OCI-LY7 (cell line): ENCODE data around the gene ZNF462. TPM values are rescaled to one million over a fixed set of nuclear protein-coding genes. Genes with fewer than 3 reads are reported as not detected.

Experiments
- BruUV-seq: library from RNA; stranded (reverse); fragments of 400-500 nt; replicated peaks from 2 replicates; lab custom pipeline; 2021; lab: Mats Ljungman, UMichigan
- CTCF ChIA-PET: fragments of 300-600 bp; sonication (Branson Sonifier 250); formaldehyde crosslinking; loops from one replicate; lab custom pipeline; 2022; ENCODE audit warnings: antibody characterized with exemption; ENCODE audit not compliant: unreplicated experiment; lab: Charles Lee
- POLR2A ChIA-PET: fragments of 300-600 bp; sonication (Branson Sonifier 250); formaldehyde crosslinking; loops from one replicate; lab custom pipeline; 2022; ENCODE audit warnings: antibody characterized with exemption; lab: Charles Lee
- DNase-seq: peaks from one replicate; pipeline ENCODE4 v3.0.0-alpha.2; 2015; ENCODE audit warnings: low spot score
- H2AFZ ChIP-seq: fragments of 200-600 bp; sonication (generic), shearing (Covaris generic); 2 replicates; pipeline ENCODE4 v1.6.1; 2014; ENCODE audit warnings: mild to moderate bottlenecking, antibody characterized with exemption, low read length, moderate library complexity
- H3K27ac ChIP-seq: fragments of 200-600 bp; sonication (generic); 2 replicates; pipeline ENCODE4 v1.5.1; 2014; ENCODE audit warnings: mixed run types, low read depth, mild to moderate bottlenecking, moderate library complexity, low read length, inconsistent platforms; ENCODE audit not compliant: poor library complexity, severe bottlenecking
- H3K36me3 ChIP-seq: fragments of 200-600 bp; sonication (generic); 2 replicates; pipeline ENCODE4 v1.6.1; 2014; ENCODE audit warnings: mild to moderate bottlenecking, antibody characterized with exemption, low read length, moderate library complexity, mixed read lengths; ENCODE audit not compliant: insufficient read depth
- H3K4me1 ChIP-seq: fragments of 200-600 bp; sonication (generic); 2 replicates; pipeline ENCODE4 v1.5.1; 2014; ENCODE audit warnings: mild to moderate bottlenecking, low read length; ENCODE audit not compliant: insufficient read depth, poor library complexity, severe bottlenecking
- H3K4me2 ChIP-seq: fragments of 200-600 bp; sonication (generic); 2 replicates; pipeline ENCODE4 v1.6.1; 2014; ENCODE audit warnings: mild to moderate bottlenecking, low read length
- H3K4me3 ChIP-seq: fragments of 200-600 bp; sonication (generic); 2 replicates; pipeline ENCODE4 v1.5.1; 2014; ENCODE audit warnings: mild to moderate bottlenecking, low read depth, low read length; ENCODE audit not compliant: poor library complexity, severe bottlenecking
- H3K79me2 ChIP-seq: fragments of 200-600 bp; sonication (generic); 2 replicates; pipeline ENCODE4 v1.6.1; 2016; ENCODE audit warnings: low read depth, mild to moderate bottlenecking, low read length, moderate library complexity, mixed read lengths; ENCODE audit not compliant: insufficient read depth
- H3K9me2 ChIP-seq: fragments of 200-600 bp; sonication (generic); 2 replicates; pipeline ENCODE4 v1.6.1; 2016; ENCODE audit warnings: mild to moderate bottlenecking, low read length, mixed read lengths; ENCODE audit not compliant: insufficient read depth
- H3K9me3 ChIP-seq: fragments of 200-600 bp; sonication (generic); 2 replicates; pipeline ENCODE4 v1.6.1; 2014; ENCODE audit warnings: mild to moderate bottlenecking, mixed run types, low read length, mixed read lengths
- H4K20me1 ChIP-seq: fragments of 200-600 bp; sonication (generic); 2 replicates; pipeline ENCODE4 v1.6.1; 2014; ENCODE audit warnings: mild to moderate bottlenecking, antibody characterized with exemption, low read length, moderate library complexity, mixed read lengths; ENCODE audit not compliant: insufficient read depth
- EZH2phosphoT487 ChIP-seq: fragments of 200-600 bp; sonication (generic); IDR thresholded peaks from 2 replicates; pipeline ENCODE4 v1.6.1; 2018; ENCODE audit warnings: low read depth, borderline replicate concordance, mild to moderate bottlenecking, mixed run types, antibody characterized with exemption, low read length, moderate library complexity, mixed read lengths
- intact Hi-C: fragments of 100-400 bp; cut with micrococcal nuclease; formaldehyde crosslinking; loops from one replicate; pipeline ENCODE4 v1.10.0; 2022; ENCODE audit not compliant: unreplicated experiment
- total RNA-seq, 2 experiments: library from RNA; depleted of rRNA in 1 of 2; stranded (reverse); fragments of >200 nt in 1 of 2; shearing (Covaris generic) in 1 of 2; gene quantifications; 2 replicates each; pipeline ENCODE4 v1.2.3, GENCODE V29; 2014 to 2022
- TF ChIP-seq, protein P1 (sequence below): fragments of 200-600 bp; sonication (generic); conservative IDR thresholded peaks from 2 replicates; pipeline ENCODE4 v1.5.1; 2014; ENCODE audit warnings: mild to moderate bottlenecking, antibody characterized with exemption, low read length, moderate library complexity, mixed read lengths

The ZNF462 gene
- total RNA-seq, 2 experiments from 2014 or later, result 0.88 to 1.1 TPM

- DNase-seq, result no peak
- H4K20me1 ChIP-seq, result no peaks in the 10 kb centered on the region
- TF ChIP-seq EZH2phosphoT487, result no peak
- TF ChIP-seq, protein P1, sequence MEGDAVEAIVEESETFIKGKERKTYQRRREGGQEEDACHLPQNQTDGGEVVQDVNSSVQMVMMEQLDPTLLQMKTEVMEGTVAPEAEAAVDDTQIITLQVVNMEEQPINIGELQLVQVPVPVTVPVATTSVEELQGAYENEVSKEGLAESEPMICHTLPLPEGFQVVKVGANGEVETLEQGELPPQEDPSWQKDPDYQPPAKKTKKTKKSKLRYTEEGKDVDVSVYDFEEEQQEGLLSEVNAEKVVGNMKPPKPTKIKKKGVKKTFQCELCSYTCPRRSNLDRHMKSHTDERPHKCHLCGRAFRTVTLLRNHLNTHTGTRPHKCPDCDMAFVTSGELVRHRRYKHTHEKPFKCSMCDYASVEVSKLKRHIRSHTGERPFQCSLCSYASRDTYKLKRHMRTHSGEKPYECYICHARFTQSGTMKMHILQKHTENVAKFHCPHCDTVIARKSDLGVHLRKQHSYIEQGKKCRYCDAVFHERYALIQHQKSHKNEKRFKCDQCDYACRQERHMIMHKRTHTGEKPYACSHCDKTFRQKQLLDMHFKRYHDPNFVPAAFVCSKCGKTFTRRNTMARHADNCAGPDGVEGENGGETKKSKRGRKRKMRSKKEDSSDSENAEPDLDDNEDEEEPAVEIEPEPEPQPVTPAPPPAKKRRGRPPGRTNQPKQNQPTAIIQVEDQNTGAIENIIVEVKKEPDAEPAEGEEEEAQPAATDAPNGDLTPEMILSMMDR, result no peak
- no peak overlapping the region for H3K27ac ChIP-seq
- no peak overlapping the region for H3K4me2 ChIP-seq
- no peaks in the 10 kb centered on the region for H3K9me3 ChIP-seq
- intact Hi-C loops, result no loop called here
- POLR2A ChIA-PET, result interaction anchor here (0.8 kb wide), 1 partner anchor 165 kb away, joined by 3 read pairs; no protein-coding TSS in a partner anchor
- no peaks in the 10 kb centered on the region for H3K36me3 ChIP-seq
- no peak overlapping the region for H3K4me3 ChIP-seq
- no peaks in the 10 kb centered on the region for H3K79me2 ChIP-seq
- no peaks in the 10 kb centered on the region for H3K9me2 ChIP-seq
- BruUV-seq, result no TSS peak
- no peaks in the 10 kb centered on the region for H3K4me1 ChIP-seq
- no peak overlapping the region for H2AFZ ChIP-seq
- CTCF ChIA-PET, result no interaction called here
Measured at GRCh38 chr9:106916466-106917235, 53.7 kb downstream of the ZNF462 start.

DNA sequence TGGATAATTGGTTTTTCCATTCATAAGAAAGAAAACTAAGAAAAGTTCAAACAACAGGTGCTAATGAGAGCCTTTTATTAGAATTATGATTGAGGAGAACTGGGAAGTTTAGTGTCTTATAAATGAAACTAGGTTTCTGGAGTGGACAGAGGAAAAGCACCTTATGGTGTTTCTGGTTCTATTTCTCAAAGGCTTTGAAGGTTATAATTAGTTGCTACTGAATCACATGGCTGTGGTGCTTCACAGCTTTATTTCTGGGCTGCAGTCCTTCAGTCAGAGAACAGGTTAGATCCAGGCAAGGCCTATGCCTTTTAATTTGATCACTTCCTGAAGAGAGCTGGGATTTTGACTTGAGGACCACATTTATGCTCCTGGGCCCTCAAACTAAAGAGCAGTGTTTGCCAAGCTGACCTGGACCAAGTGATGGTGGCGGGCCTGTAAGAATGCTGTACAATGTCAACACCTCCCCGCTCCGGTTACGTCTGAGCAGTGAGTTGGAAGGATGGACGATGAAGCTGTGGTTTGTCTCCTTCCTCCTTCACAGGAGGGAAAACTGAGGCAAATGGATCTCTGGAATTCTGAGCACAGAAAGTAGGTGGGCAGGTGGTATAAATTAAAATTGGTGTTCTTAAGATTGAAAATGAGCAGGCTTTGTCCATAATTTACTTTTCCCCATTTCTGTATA lies 56.0 kb downstream of the ZNF462 start:
- Histone ChIP-seq H2AFZ (no peak overlapping the region), H3K4me1 (no peaks in the 10 kb centered on the region), H3K4me3 (no peak overlapping the region), H3K4me2 (no peak overlapping the region), H3K9me3 (no peaks in the 10 kb centered on the region), H4K20me1 (no peaks in the 10 kb centered on the region), H3K27ac (no peak overlapping the region), H3K79me2 (no peaks in the 10 kb centered on the region), H3K9me2 (no peaks in the 10 kb centered on the region), H3K36me3 (no peaks in the 10 kb centered on the region)
- TF ChIP-seq, protein P1, result no peak
- no peak for TF ChIP-seq EZH2phosphoT487
- POLR2A ChIA-PET, result no interaction called here
- DNase-seq, result no peak
- intact Hi-C loops, result no loop called here
- BruUV-seq, result no TSS peak
- CTCF ChIA-PET, result no interaction called here

DNA sequence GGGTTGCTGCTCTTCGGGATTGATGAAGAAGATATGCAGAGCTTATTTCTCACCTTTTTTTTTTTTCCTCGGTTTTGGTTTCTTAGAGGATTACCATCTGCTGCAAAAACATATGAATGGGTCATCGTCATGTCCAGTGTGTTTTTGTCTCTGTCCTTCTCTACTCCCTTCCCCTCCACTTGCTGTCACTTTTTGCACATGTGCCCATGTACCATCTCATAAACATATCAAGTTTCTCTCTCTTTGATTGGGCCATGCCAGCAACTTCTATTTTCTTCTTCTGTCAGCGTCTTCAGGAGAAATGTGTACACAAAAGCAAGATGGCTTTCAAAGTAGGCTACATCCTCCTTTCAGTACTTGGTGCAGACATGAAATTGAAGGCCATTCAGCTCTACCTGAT lies 57.1 kb downstream of the ZNF462 start:
- no peak for TF ChIP-seq EZH2phosphoT487
- TF ChIP-seq, protein P1, result no peak
- Histone ChIP-seq H3K4me3 (no peak overlapping the region), H4K20me1 (no peaks in the 10 kb centered on the region), H3K79me2 (no peaks in the 10 kb centered on the region), H2AFZ (no peak overlapping the region), H3K4me1 (no peaks in the 10 kb centered on the region), H3K9me2 (no peaks in the 10 kb centered on the region), H3K36me3 (no peaks in the 10 kb centered on the region), H3K4me2 (no peak overlapping the region), H3K9me3 (no peaks in the 10 kb centered on the region), H3K27ac (no peak overlapping the region)
- no peak for DNase-seq
- POLR2A ChIA-PET, result no interaction called here
- CTCF ChIA-PET, result no interaction called here
- no TSS peak for BruUV-seq
- intact Hi-C loops, result no loop called here
